ENCODE data around the gene APP.

- no peak for TF ChIP-seq CTCF (conservative IDR thresholded peaks at IDR 0.05)
- no peak for TF ChIP-seq EZH2 (IDR thresholded peaks at IDR 0.05; ENCODE audit: low read depth)
Observed at GRCh38 chr21:25887166-25887565, 283.4 kb downstream of the APP start.

All from PC-9 (cell line).